Parathyroid adenoma (tissue), 2 donors: ENCODE results near the gene KRTAP10-10.

Source experiments
- H2AFZ ChIP-seq: fragments of 300-600 bp; sonication (generic); one replicate; pipeline ENCODE4 v1.7.0; 2017; ENCODE audit warnings: antibody characterized with exemption, mild to moderate bottlenecking
- H3K27ac ChIP-seq: fragments of 300-600 bp; sonication (generic); one replicate; pipeline ENCODE4 v1.7.0; 2017
- H3K27me3 ChIP-seq: fragments of 300-600 bp; sonication (generic); one replicate; pipeline ENCODE4 v1.7.0; 2017; ENCODE audit warnings: low read length; ENCODE audit not compliant: control insufficient read depth, insufficient read depth
- H3K36me3 ChIP-seq: fragments of 300-600 bp; sonication (generic); one replicate; pipeline ENCODE4 v1.7.0; 2017; ENCODE audit warnings: low read length; ENCODE audit not compliant: control insufficient read depth, insufficient read depth
- H3K4me1 ChIP-seq: fragments of 300-600 bp; sonication (generic); one replicate; pipeline ENCODE4 v1.7.0; 2017; ENCODE audit warnings: control low read depth
- H3K4me2 ChIP-seq: fragments of 300-600 bp; sonication (generic); one replicate; pipeline ENCODE4 v1.7.0; 2017; ENCODE audit warnings: low read length
- H3K4me3 ChIP-seq: fragments of 300-600 bp; sonication (generic); one replicate; pipeline ENCODE4 v1.7.0; 2017; ENCODE audit warnings: low read depth, low read length
- H3K79me2 ChIP-seq: fragments of 300-600 bp; sonication (generic); one replicate; pipeline ENCODE4 v1.7.0; 2017; ENCODE audit warnings: control low read depth
- H3K9ac ChIP-seq: fragments of 300-600 bp; sonication (generic); one replicate; pipeline ENCODE4 v1.7.0; 2017; ENCODE audit warnings: mild to moderate bottlenecking
- H3K9me3 ChIP-seq: fragments of 300-600 bp; sonication (generic); one replicate; pipeline ENCODE4 v1.7.0; 2017; ENCODE audit warnings: low read length; ENCODE audit not compliant: control insufficient read depth
- TF ChIP-seq, protein P1 (sequence below): fragments of 300-600 bp; sonication (generic); IDR thresholded peaks from one replicate; pipeline ENCODE4 v1.7.0; 2017; ENCODE audit warnings: antibody characterized with exemption, mild to moderate bottlenecking
- donor health status: primary hyperparathyroidism.

The KRTAP10-10 gene

DNA sequence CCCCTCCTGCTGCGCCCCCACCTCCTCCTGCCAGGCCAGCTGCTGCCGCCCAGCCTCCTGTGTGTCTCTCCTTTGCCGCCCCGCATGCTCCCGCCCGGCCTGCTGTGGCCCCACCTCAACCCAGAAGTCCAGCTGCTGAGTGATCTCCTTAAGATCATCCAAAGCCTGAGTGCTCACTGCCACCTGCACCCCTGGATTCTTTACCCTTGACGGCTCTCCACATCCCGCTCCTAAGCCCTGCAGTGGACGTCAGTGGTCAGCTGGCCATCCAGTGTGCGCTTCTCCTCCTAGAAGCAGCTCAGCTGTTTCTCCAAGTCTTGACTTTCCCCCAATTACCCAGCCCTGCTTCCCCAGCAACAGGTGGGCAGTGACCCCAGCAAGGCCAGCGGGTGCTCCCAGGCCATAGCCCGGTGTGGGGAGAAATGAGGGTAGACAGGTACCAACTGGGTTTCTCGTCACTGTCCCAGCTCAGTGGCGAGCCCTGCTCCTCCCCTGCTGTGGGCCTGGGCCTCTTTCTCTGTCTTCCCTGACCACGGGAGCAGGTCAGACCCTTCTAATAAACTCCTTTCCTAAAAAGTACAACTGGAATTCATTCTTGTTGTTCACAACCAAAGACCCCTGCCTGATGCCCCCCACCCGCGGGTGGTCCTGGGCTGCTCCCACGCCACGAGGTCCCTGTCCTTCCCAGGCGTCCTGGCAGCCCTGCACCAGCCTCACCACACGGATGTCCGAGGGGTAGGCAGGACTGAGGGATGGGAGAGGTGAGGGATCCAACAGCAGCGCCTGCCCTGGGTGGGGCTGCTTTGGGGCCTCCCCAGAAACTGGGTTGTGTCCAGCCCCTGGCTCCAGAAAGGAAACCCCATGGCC lies 35.3 kb upstream of the KRTAP10-10 start:
- H3K79me2 ChIP-seq = no peaks in the 10 kb centered on the region
- no peak overlapping the region for H2AFZ ChIP-seq
- no peak overlapping the region for H3K9ac ChIP-seq
- H3K4me2 ChIP-seq = no peak overlapping the region
- no peaks in the 10 kb centered on the region for H3K27me3 ChIP-seq
- H3K9me3 ChIP-seq = no peaks in the 10 kb centered on the region
- H3K36me3 ChIP-seq = no peaks in the 10 kb centered on the region
- no peaks in the 10 kb centered on the region for H3K4me1 ChIP-seq
- H3K4me3 ChIP-seq = no peak overlapping the region
- TF ChIP-seq, protein P1, sequence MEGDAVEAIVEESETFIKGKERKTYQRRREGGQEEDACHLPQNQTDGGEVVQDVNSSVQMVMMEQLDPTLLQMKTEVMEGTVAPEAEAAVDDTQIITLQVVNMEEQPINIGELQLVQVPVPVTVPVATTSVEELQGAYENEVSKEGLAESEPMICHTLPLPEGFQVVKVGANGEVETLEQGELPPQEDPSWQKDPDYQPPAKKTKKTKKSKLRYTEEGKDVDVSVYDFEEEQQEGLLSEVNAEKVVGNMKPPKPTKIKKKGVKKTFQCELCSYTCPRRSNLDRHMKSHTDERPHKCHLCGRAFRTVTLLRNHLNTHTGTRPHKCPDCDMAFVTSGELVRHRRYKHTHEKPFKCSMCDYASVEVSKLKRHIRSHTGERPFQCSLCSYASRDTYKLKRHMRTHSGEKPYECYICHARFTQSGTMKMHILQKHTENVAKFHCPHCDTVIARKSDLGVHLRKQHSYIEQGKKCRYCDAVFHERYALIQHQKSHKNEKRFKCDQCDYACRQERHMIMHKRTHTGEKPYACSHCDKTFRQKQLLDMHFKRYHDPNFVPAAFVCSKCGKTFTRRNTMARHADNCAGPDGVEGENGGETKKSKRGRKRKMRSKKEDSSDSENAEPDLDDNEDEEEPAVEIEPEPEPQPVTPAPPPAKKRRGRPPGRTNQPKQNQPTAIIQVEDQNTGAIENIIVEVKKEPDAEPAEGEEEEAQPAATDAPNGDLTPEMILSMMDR = no peak
- no peak overlapping the region for H3K27ac ChIP-seq

DNA sequence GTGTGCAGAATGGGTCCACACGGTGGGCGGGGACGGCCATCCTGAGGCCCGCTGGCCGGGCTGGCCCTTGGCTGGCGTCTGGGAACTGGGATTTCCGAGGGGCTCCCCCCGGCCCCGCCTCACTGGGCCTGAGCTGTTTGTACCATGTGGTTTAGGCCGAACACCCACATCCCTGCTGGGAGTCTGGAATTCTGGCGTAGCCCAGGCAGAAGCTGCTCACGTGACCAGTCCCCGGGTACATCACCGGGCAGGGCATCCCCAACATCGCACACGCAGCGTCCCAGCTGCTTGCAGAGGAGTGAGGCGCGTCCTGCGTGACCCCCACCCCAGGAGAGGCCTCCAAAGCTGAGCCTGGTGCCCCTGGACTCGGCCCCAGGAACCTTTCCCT lies 34.7 kb upstream of the KRTAP10-10 start:
- Histone ChIP-seq H3K27ac (no peak overlapping the region), H3K4me2 (no peak overlapping the region), H3K27me3 (no peaks in the 10 kb centered on the region)

DNA sequence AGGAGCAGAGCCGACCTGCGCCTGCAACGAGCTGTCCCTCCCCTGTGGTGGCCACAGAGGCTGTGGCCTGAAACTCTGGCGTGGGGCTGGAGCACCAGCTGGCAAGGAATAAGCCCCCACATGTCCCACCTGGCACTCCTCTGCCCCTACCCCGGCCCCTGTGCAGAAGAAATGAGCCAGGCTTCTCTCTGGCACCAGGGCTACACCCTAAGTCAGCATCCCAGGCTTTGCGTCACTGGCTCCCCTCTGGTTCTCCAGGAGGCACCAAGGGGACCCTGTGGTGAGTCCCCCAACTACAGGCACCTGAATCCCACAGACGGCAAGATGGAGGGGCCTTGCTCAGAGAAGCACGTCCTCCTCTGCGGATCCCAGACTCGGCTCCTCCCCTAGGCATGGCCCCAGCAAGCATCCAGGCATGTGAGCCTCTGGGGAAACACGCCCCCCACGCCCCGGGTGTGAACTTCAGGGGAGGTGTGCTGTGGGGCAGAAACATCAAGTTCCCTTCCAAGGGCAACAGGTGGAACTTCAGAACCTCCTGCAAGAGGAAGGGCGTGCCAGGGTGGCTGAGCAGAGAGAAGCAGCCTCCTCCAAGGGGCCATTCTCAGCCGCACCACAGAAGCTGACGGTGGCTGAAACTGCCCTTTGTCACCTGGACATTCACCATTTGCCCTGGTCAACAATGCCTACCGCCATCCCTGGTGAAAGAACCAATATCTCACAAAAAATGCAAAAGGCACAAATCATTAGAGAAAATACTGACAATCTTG lies 33.9 kb upstream of the KRTAP10-10 start:
- H2AFZ ChIP-seq = no peak overlapping the region
- no peaks in the 10 kb centered on the region for H3K27me3 ChIP-seq
- no peak overlapping the region for H3K9ac ChIP-seq
- no peaks in the 10 kb centered on the region for H3K79me2 ChIP-seq
- no peaks in the 10 kb centered on the region for H3K36me3 ChIP-seq
- no peak overlapping the region for H3K4me2 ChIP-seq
- no peaks in the 10 kb centered on the region for H3K4me1 ChIP-seq
- no peak overlapping the region for H3K4me3 ChIP-seq
- TF ChIP-seq, protein P1 = no peak
- H3K27ac ChIP-seq = no peak overlapping the region
- H3K9me3 ChIP-seq = no peaks in the 10 kb centered on the region

More for the DNA sequence above, 34.7 kb upstream of the KRTAP10-10 start:
- no peaks in the 10 kb centered on the region for H3K4me1 ChIP-seq
- no peaks in the 10 kb centered on the region for H3K79me2 ChIP-seq
- H2AFZ ChIP-seq = no peak overlapping the region
- H3K4me3 ChIP-seq = no peak overlapping the region
- TF ChIP-seq, protein P1 = no peak
- H3K36me3 ChIP-seq = no peaks in the 10 kb centered on the region
- no peaks in the 10 kb centered on the region for H3K9me3 ChIP-seq
- H3K9ac ChIP-seq = no peak overlapping the region

DNA sequence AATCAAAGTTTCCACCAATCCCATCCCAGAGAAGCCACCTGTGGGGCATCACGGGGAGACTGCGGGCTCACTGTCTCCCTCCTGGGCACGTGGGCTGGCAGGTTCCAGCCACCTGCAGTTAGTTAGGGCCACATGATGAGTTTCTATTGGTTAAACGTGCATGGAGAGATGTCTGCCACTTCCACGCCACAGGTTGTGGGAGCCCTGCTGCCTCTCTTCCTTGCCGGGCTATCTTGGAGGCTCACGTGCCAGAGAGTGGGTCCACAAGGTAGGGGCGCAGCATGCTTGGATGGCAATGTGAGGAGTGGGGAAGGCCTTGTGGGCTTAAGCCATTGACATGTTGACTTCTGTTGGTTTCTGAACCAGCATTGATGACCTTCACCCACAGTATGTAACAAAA lies 33.2 kb upstream of the KRTAP10-10 start:
- H3K79me2 ChIP-seq = no peaks in the 10 kb centered on the region
- H3K27me3 ChIP-seq = no peaks in the 10 kb centered on the region
- H3K4me1 ChIP-seq = no peaks in the 10 kb centered on the region
- no peak overlapping the region for H3K9ac ChIP-seq
- H3K36me3 ChIP-seq = no peaks in the 10 kb centered on the region
- no peak overlapping the region for H3K4me2 ChIP-seq
- H3K9me3 ChIP-seq = no peaks in the 10 kb centered on the region
- no peak overlapping the region for H3K4me3 ChIP-seq
- H3K27ac ChIP-seq = no peak overlapping the region
- H2AFZ ChIP-seq = no peak overlapping the region
- TF ChIP-seq, protein P1 = no peak
